ENCODE results near the gene RAB11FIP5. TPM values are rescaled to one million over a fixed set of nuclear protein-coding genes. Genes with fewer than 3 reads are reported as not detected.

RAB11FIP5 gene
- total RNA-seq, 1 donor from 2014 or later, result 33.1 TPM

DNA sequence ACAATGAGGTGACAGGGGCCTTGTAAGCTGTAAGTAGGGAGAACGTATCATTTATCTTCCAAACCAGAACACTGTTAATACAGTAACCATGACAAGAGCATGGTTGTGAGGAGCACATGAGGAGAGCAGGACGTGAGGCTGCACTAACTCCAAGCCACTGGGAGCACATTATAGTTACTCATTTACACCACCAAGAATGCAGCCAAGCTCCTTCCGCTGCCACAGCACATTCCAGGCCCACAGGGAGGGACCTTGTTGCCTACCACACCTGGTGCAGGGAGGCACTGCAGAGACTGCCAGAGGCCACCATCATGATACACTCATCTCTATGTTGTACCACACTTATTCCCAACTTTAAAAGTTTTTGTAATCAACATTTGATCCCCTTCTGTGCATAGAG is 27.8 kb downstream of the RAB11FIP5 start:
- Histone ChIP-seq H3K27me3 (no peaks in the 10 kb centered on the region), H3K4me3 (no peak overlapping the region), H3K36me3 (peaks cover 0 to 15% of the 10 kb centered on the region in 2 donors), H3K4me1 (peaks cover 48% of the 10 kb centered on the region), H3K27ac (no peak overlapping the region), H3K9me3 (no peaks in the 10 kb centered on the region)
- TF ChIP-seq POLR2A (IDR thresholded peaks at IDR 0.05), result no peak
- no peak for TF ChIP-seq POLR2AphosphoS5 (IDR thresholded peaks at IDR 0.05; ENCODE audit: insufficient read depth in 1 of 2, low read depth in 1 of 2)
- TF ChIP-seq, protein P1, sequence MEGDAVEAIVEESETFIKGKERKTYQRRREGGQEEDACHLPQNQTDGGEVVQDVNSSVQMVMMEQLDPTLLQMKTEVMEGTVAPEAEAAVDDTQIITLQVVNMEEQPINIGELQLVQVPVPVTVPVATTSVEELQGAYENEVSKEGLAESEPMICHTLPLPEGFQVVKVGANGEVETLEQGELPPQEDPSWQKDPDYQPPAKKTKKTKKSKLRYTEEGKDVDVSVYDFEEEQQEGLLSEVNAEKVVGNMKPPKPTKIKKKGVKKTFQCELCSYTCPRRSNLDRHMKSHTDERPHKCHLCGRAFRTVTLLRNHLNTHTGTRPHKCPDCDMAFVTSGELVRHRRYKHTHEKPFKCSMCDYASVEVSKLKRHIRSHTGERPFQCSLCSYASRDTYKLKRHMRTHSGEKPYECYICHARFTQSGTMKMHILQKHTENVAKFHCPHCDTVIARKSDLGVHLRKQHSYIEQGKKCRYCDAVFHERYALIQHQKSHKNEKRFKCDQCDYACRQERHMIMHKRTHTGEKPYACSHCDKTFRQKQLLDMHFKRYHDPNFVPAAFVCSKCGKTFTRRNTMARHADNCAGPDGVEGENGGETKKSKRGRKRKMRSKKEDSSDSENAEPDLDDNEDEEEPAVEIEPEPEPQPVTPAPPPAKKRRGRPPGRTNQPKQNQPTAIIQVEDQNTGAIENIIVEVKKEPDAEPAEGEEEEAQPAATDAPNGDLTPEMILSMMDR (IDR thresholded peaks at IDR 0.05), result no peak
- intact Hi-C loops (cut with DNase I), result loop anchor here (5.0 kb wide), 1 partner anchor 72 kb away; no protein-coding TSS in a partner anchor
- no peak for DNase-seq (ENCODE audit: extremely low spot score in 2 of 2)

DNA sequence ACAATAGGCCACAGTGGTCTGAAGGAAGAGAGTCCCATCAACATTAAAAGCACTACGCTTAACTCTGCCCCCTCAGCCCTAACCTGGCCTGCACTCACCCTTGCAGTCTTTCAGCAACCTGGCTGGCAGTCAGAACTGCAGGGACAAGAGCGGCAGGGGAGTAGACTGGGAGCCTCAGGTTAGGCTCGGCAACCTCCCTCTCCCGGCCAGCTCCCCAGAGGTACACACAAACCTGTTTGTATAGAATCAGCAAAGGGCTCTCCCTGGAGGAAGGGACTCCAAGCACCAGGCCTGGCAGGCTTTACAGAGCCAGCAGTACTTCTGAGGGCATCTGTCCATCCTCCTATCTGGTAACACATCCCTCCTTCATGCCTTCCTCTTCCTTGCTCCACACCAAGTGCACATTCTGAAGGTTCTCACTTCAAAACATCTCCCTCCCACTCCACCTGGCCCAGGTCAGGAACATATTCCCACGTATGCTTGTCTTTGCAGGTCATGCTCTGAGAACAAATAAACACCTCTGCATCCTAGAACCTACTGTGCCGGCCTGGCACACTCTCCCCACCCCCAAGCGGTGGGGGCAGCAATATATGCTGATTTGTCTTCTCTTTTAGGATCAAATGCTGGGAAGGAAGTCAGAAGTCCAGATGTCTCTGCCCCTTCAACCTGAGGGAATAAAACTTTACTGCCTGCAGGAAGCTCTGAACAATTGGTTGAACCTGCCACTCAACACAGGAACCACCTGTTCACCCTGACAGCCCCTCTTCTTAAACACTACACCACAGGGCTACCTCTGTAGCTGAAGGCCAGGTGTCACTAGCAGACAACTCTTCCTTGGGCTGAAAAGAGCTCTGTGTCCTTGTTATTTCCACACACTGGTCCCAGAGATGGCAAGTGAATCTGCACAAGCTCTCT is 28.6 kb downstream of the RAB11FIP5 start:
- DNase-seq (ENCODE audit: extremely low spot score in 2 of 2), result no peak
- Histone ChIP-seq H3K27ac (no peak overlapping the region), H3K4me3 (no peak overlapping the region), H3K27me3 (no peaks in the 10 kb centered on the region), H3K4me1 (peaks cover 39% of the 10 kb centered on the region), H3K36me3 (peaks cover 0 to 17% of the 10 kb centered on the region in 2 donors), H3K9me3 (no peaks in the 10 kb centered on the region)
- no peak for TF ChIP-seq POLR2A (IDR thresholded peaks at IDR 0.05)
- no peak for TF ChIP-seq POLR2AphosphoS5 (IDR thresholded peaks at IDR 0.05; ENCODE audit: insufficient read depth in 1 of 2, low read depth in 1 of 2)
- TF ChIP-seq, protein P1 (IDR thresholded peaks at IDR 0.05), result no peak
- intact Hi-C loops (cut with DNase I), result loop anchor here (5.0 kb wide), 1 partner anchor 73 kb away; no protein-coding TSS in a partner anchor

DNA sequence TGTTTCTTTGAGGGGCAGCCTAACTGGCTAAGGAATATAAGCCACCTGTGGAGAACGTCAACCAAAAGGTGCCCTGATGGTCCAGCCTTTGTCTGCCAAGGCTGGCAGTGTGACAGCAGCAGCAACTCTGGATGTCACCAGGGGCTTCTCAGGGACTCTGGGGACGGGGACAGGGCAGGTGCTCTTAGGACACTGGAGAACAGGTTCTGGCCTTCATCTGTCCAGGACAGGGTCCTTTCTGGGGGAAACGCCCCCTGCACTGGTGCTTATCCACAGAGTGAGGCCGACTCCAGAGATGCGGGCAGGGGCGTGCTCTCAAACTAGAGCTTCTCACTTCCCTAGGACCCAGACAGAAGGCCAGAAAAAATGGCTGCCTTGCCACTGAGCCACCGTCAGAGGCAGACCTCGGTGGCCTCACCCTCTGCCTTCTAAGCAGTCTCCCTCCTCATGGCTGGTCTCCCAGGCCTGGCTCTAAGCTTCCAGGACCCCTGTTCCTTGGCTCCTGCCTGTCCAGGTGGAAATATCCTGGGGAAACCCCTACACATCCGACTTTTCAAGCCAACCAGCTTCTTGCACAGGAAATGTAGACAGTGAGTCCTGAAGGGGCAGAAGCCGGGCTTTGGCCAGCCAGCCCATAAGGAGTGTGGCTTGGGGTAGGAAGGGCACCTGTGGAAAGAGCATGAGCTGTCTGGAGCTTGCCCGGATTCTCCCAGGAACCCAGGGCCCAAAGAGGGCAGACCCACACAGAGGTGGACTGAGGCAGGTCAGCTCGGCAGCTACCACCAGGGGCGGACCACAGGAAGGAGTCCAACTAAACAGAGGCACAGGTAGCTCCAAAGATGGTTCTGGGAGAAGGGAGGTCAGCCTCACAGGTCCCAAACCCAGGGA is 30.0 kb downstream of the RAB11FIP5 start:
- H3K9me3 ChIP-seq, result no peaks in the 10 kb centered on the region
- H3K4me1 ChIP-seq, result peaks cover 26% of the 10 kb centered on the region
- no peak overlapping the region for H3K27ac ChIP-seq
- H3K27me3 ChIP-seq, result no peaks in the 10 kb centered on the region
- TF ChIP-seq POLR2A (IDR thresholded peaks at IDR 0.05) (no peak), POLR2AphosphoS5 (IDR thresholded peaks at IDR 0.05; ENCODE audit: insufficient read depth in 1 of 2, low read depth in 1 of 2) (no peak)
- TF ChIP-seq, protein P1 (IDR thresholded peaks at IDR 0.05), result no peak
- H3K4me3 ChIP-seq, result no peak overlapping the region
- peaks cover 0 to 9% of the 10 kb centered on the region in 2 donors for H3K36me3 ChIP-seq
- intact Hi-C loops (cut with DNase I), result loop anchor here (5.0 kb wide), 1 partner anchor 75 kb away; no protein-coding TSS in a partner anchor
- no peak for DNase-seq (ENCODE audit: extremely low spot score in 2 of 2)

DNA sequence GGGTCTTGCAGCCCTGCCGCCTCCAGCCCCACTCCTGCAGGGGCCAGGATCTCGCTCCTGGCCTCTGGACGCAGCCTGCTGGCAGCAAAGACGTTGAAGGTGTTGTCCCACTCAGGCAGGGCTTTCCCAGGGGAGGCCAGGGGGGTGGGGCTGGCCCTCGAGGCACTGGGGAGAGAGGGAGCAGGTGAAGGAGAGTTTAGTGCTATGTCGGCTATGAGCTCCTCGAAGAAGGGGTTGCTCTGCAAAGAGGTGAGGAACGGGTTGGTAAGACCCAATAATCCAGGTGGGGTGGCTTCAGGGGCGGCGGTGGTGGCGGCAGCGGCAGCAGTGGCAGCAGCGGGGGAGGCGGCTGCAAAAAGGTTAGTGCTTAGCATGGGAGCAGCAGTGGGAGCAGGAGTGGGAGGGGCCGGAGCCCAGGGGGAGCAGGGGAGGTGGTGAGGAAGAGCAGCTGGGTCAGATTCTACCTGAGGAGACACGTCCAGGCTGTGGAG is 31.5 kb downstream of the RAB11FIP5 start:
- TF ChIP-seq POLR2A (IDR thresholded peaks at IDR 0.05) (no peak), POLR2AphosphoS5 (IDR thresholded peaks at IDR 0.05; ENCODE audit: insufficient read depth in 1 of 2, low read depth in 1 of 2) (no peak)
- TF ChIP-seq, protein P1 (IDR thresholded peaks at IDR 0.05), result no peak
- H3K4me3 ChIP-seq, result no peak overlapping the region
- no peak overlapping the region for H3K27ac ChIP-seq
- H3K27me3 ChIP-seq, result no peaks in the 10 kb centered on the region
- peaks cover 0 to 9% of the 10 kb centered on the region in 2 donors for H3K36me3 ChIP-seq
- DNase-seq (ENCODE audit: extremely low spot score in 2 of 2), result no peak
- intact Hi-C loops (cut with DNase I), result loop anchor here (5.0 kb wide), 1 partner anchor 76 kb away; no protein-coding TSS in a partner anchor
- H3K9me3 ChIP-seq, result no peaks in the 10 kb centered on the region
- H3K4me1 ChIP-seq, result peaks cover 17% of the 10 kb centered on the region
